Smooth muscle cell (in vitro differentiated cells): ENCODE results near the gene OR8B12. TPM values are rescaled to one million over a fixed set of nuclear protein-coding genes. Genes with fewer than 3 reads are reported as not detected.

Source experiments
- DNase-seq: peaks from one replicate; lab custom pipeline; 2025; ENCODE audit not compliant: unreplicated experiment; lab: John Stamatoyannopoulos, UW
- H2AFZ ChIP-seq: fragments of 200-600 bp; sonication (generic); 2 replicates; pipeline ENCODE4 v1.6.0; 2016; ENCODE audit warnings: antibody characterized with exemption, low read depth, mild to moderate bottlenecking
- H3F3A ChIP-seq: fragments of 200-600 bp; sonication (generic); 2 replicates; pipeline ENCODE4 v1.6.0; 2017; ENCODE audit warnings: antibody characterized with exemption, low read depth
- H3K27ac ChIP-seq: fragments of 200-600 bp; sonication (generic); 2 replicates; pipeline ENCODE4 v1.5.1; 2016; ENCODE audit warnings: low read depth, mild to moderate bottlenecking
- H3K27me3 ChIP-seq: fragments of 200-600 bp; sonication (generic); 2 replicates; pipeline ENCODE4 v1.6.1; 2016; ENCODE audit warnings: low read depth, mild to moderate bottlenecking
- H3K36me3 ChIP-seq: fragments of 200-600 bp; sonication (generic); 2 replicates; pipeline ENCODE4 v1.5.1; 2016; ENCODE audit warnings: low read depth
- H3K4me1 ChIP-seq: fragments of 200-600 bp; sonication (generic); 2 replicates; pipeline ENCODE4 v1.5.1; 2016; ENCODE audit warnings: low read depth
- H3K4me2 ChIP-seq: fragments of 200-600 bp; sonication (generic); 2 replicates; pipeline ENCODE4 v1.6.0; 2016; ENCODE audit warnings: mild to moderate bottlenecking
- H3K4me3 ChIP-seq: fragments of 200-600 bp; sonication (generic); 2 replicates; pipeline ENCODE4 v1.5.1; 2016; ENCODE audit warnings: mild to moderate bottlenecking
- H3K79me2 ChIP-seq: fragments of 200-600 bp; sonication (generic); 2 replicates; pipeline ENCODE4 v1.6.0; 2016; ENCODE audit warnings: low read depth, mild to moderate bottlenecking
- H3K9ac ChIP-seq: fragments of 200-600 bp; sonication (generic); 2 replicates; pipeline ENCODE4 v1.6.0; 2016; ENCODE audit warnings: low read depth
- H3K9me3 ChIP-seq: fragments of 200-600 bp; sonication (generic); replicated peaks from 2 replicates; pipeline ENCODE4 v1.5.1; 2016; ENCODE audit warnings: low read depth
- H4K20me1 ChIP-seq: fragments of 200-600 bp; sonication (generic); 2 replicates; pipeline ENCODE4 v1.6.0; 2016; ENCODE audit warnings: low read depth
- WGBS: methylation state at CpG from one replicate; pipeline ENCODE4 v1.1.7; 2016; ENCODE audit warnings: low lambda C conversion rate; 5-methylcytosine and 5-hydroxymethylcytosine counted together
- polyA plus RNA-seq: library from polyadenylated mRNA; unstranded; fragments of >200 nt; fragmentation: Nextera tagmentation; extraction: Ambion mirVana; gene quantifications from 2 replicates; pipeline ENCODE4 v1.2.1, GENCODE V29; 2016
- total RNA-seq: library from RNA; depleted of rRNA; stranded (reverse); fragments of >200 nt; gene quantifications from 2 replicates; pipeline ENCODE4 v1.2.3, GENCODE V29; 2014
- TF ChIP-seq, protein P1 (sequence below): fragments of 200-600 bp; sonication (generic); IDR thresholded peaks from 2 replicates; pipeline ENCODE4 v1.5.1; 2017; ENCODE audit warnings: borderline replicate concordance, mild to moderate bottlenecking, antibody characterized with exemption; ENCODE audit not compliant: insufficient read depth, poor library complexity, severe bottlenecking

The OR8B12 gene
- total and polyA plus RNA-seq, 2 experiments from 2014 or later: not detected

DNA sequence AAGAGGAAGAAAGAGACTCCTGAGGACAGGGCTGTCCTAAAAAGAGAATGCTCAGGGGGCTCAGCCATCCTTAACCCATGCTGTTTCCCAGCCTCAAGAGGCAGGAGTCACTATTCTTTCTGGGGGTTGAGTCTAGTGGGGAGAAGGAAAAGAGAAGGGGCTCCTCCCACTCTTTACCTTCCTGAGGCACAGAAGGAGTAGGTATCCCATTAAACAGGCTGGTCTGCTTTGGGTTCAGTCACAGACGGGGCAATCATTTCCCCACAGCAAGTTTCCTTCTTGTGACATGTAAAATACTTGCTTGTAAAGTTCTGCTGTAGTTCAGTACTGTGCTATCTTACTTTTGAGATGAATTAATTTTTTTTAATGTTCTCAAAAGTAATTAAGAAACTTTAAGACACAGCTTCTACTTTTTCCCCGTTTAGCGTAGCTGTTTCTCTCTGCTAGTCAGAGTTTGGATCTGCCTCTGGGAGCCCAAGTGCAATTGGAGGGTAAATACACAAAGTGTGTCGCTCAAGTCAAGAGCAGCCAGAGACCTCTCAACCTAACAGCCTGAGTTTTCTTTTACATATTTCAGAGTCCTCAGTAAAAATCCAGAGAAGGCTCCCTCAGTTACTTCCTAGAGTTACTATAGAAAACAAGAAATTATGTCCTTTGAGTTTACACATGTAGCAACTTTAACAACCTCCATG, 41.4 kb upstream of the OR8B12 start:
- H3K9ac ChIP-seq: no peak overlapping the region
- peak overlapping the region; percentile 24 for H2AFZ ChIP-seq
- no peaks in the 10 kb centered on the region for H3K27me3 ChIP-seq
- no peaks in the 10 kb centered on the region for H3K9me3 ChIP-seq
- DNase-seq: no peak
- H3F3A ChIP-seq: no peaks in the 10 kb centered on the region
- WGBS: 77% methylated on average over 4 of the region's 4 CpGs
- TF ChIP-seq, protein P1, sequence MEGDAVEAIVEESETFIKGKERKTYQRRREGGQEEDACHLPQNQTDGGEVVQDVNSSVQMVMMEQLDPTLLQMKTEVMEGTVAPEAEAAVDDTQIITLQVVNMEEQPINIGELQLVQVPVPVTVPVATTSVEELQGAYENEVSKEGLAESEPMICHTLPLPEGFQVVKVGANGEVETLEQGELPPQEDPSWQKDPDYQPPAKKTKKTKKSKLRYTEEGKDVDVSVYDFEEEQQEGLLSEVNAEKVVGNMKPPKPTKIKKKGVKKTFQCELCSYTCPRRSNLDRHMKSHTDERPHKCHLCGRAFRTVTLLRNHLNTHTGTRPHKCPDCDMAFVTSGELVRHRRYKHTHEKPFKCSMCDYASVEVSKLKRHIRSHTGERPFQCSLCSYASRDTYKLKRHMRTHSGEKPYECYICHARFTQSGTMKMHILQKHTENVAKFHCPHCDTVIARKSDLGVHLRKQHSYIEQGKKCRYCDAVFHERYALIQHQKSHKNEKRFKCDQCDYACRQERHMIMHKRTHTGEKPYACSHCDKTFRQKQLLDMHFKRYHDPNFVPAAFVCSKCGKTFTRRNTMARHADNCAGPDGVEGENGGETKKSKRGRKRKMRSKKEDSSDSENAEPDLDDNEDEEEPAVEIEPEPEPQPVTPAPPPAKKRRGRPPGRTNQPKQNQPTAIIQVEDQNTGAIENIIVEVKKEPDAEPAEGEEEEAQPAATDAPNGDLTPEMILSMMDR: no peak
- no peaks in the 10 kb centered on the region for H3K36me3 ChIP-seq
- H3K79me2 ChIP-seq: no peaks in the 10 kb centered on the region
- H3K4me2 ChIP-seq: no peak overlapping the region
- H4K20me1 ChIP-seq: no peaks in the 10 kb centered on the region
- H3K4me1 ChIP-seq: no peaks in the 10 kb centered on the region
- no peak overlapping the region for H3K27ac ChIP-seq
- H3K4me3 ChIP-seq: no peak overlapping the region

DNA sequence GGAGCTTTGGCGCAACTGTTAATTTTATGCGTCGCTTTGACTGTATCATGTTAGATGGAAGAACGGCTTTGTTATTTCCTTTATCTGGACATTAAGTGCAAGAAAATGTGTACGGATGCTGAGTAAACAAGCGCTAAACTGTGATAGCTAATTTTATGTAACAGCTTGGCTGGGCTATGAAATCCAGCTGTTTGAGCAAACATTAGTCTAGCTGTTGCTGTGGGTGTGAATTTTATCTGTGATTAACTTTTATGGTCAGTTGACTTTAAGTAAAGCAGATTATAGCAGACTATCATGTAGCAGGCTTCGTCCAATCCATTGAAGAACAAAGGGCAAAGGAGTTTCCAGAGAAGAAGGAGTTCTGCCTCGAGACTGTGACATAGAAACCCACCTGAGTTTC, 40.3 kb upstream of the OR8B12 start:
- H3F3A ChIP-seq: no peaks in the 10 kb centered on the region
- H3K4me2 ChIP-seq: no peak overlapping the region
- TF ChIP-seq, protein P1: no peak
- no peaks in the 10 kb centered on the region for H3K27me3 ChIP-seq
- H4K20me1 ChIP-seq: no peaks in the 10 kb centered on the region
- H3K4me3 ChIP-seq: no peak overlapping the region
- no peaks in the 10 kb centered on the region for H3K9me3 ChIP-seq
- no peak overlapping the region for H3K9ac ChIP-seq
- no peaks in the 10 kb centered on the region for H3K79me2 ChIP-seq
- H3K4me1 ChIP-seq: no peaks in the 10 kb centered on the region
- no peak for DNase-seq
- H2AFZ ChIP-seq: no peak overlapping the region
- 83% methylated on average over 8 of the region's 8 CpGs for WGBS
- no peak overlapping the region for H3K27ac ChIP-seq
- no peaks in the 10 kb centered on the region for H3K36me3 ChIP-seq

DNA sequence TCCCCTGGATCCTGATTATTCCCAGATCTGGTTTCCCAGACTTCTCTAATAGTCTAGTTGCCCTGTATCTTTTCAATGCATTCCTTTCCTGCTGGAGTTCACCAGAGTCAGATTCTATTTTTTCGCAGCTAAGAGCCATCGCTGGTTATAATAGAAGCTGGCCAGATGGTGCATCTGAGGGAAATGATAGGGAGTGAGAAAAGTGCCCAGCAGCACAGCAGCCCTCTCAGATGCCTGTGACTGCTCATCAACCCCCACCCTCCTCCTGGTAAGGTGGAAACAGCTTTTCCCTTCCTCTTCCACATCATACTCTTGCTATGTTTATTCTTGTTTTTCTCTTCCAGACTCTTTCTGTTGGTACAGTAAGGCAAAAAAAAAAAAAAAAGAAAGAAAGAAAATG, 39.1 kb upstream of the OR8B12 start:
- H3K4me1 ChIP-seq: no peaks in the 10 kb centered on the region
- 89% methylated on average over 2 of the region's 2 CpGs for WGBS
- DNase-seq: no peak
- H3K9me3 ChIP-seq: no peaks in the 10 kb centered on the region
- H3K27ac ChIP-seq: no peak overlapping the region
- H3K79me2 ChIP-seq: no peaks in the 10 kb centered on the region
- H3K9ac ChIP-seq: no peak overlapping the region
- H3K4me2 ChIP-seq: no peak overlapping the region
- H3K27me3 ChIP-seq: no peaks in the 10 kb centered on the region
- no peaks in the 10 kb centered on the region for H3K36me3 ChIP-seq
- H2AFZ ChIP-seq: no peak overlapping the region
- H3K4me3 ChIP-seq: no peak overlapping the region
- H3F3A ChIP-seq: no peaks in the 10 kb centered on the region
- H4K20me1 ChIP-seq: no peaks in the 10 kb centered on the region
- TF ChIP-seq, protein P1: no peak

DNA sequence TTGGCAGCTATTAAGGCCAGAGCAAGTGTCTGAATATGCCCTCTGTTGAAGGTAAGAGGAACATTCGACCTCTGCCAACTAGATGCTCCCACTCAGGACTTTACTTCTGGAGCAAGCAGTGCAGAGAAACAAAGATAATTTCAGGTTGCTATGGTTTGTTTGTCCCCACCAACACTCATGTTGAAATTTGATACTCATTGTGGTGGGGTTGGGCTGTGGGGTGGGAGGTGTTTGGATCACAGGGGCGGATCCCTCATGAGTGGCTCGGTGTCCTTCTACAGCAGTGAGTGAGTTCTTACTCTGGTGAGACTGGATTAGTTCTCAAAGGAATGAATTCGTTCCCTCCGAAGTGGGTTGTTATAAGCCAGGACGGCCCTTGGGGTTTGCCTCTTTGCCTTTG, 38.4 kb upstream of the OR8B12 start:
- H3K4me3 ChIP-seq: no peak overlapping the region
- 87% methylated on average over 6 of the region's 6 CpGs for WGBS
- DNase-seq: no peak
- no peak overlapping the region for H3K27ac ChIP-seq
- no peaks in the 10 kb centered on the region for H3K4me1 ChIP-seq
- H3K9me3 ChIP-seq: no peaks in the 10 kb centered on the region
- H2AFZ ChIP-seq: no peak overlapping the region
- H3K27me3 ChIP-seq: peaks cover 2% of the 10 kb centered on the region
- no peak overlapping the region for H3K9ac ChIP-seq
- H3K4me2 ChIP-seq: no peak overlapping the region
- H3K79me2 ChIP-seq: no peaks in the 10 kb centered on the region
- no peaks in the 10 kb centered on the region for H3K36me3 ChIP-seq
- no peaks in the 10 kb centered on the region for H3F3A ChIP-seq
- TF ChIP-seq, protein P1: no peak
- H4K20me1 ChIP-seq: no peaks in the 10 kb centered on the region
